Inferior parietal cortex (tissue), 1 donor: ENCODE results near the gene STX3.
"Not testable (repeated sequence)": the region's sequence is repeated elsewhere in the genome, so short reads cannot be mapped to it uniquely, and the experiment has no call there.

Source experiments
- DNase-seq: peaks from one replicate; pipeline ENCODE4 v3.0.0-alpha.2; 2016; ENCODE audit errors: extremely low spot score

STX3 gene

DNA sequence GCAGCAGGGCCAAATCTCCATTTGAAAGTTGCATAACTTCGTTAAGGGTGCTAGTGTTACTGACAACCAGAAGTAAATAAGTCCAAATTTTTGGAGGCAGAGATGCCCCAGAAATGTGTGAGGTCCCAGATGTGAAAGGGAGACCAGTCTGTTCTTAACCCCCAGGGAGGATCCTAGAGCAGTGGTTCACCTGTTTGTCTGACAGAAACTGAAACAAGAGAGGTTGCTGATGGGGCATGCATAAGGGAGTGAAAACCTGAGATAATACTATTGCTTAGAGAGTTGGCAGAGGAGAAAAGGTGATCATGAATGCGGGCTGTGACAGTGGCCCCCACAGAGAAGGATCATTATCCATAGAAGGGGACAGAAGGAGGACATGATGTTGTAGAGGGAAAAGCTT lies 86.3 kb downstream of the STX3 start:
- no peak for DNase-seq

DNA sequence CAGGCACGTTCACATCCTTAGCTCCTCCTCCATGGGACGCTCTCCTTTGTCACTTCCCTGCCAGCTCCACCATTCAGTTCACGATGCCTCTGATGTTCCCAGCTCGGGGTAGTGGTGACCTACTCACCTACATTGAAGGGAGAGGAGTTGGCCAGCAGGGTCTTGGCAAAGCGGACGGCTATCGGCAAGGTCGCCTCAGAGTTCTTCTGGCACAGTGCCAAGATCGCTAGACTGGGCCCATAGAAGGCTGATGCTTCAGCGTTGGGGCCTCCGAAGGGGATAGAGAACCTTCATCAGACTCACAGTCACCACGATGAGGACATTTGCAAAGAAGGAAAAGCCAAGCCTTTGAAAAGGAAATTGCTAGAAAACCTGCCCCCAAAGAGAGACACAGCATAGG lies 87.1 kb downstream of the STX3 start:
- no peak for DNase-seq

DNA sequence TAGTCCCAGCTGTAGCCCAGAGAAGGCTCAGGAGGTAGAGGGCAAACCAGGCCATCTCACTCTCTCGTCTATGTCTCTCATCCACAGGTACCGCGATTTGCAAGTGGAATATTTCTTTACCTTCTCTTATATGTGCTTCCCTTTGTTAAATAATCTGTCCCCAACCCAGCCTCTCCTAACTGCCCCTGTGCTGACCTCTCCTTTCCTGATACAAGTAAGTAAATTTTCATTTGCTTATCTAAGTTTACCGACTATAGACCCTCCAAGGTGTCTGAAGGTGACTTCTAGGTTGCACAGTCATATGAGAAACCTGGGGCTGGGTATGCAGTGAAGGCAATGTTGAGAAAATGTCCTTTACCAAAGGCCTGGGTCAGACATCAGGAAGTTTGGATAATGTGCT lies 90.2 kb downstream of the STX3 start, which contains the start of gene CBLIF:
Gene CBLIF (minus strand): TSS at position 101 of the 400 bp plus-strand sequence. CDS start 46 bp downstream, at position 55.
- no peak for DNase-seq

DNA sequence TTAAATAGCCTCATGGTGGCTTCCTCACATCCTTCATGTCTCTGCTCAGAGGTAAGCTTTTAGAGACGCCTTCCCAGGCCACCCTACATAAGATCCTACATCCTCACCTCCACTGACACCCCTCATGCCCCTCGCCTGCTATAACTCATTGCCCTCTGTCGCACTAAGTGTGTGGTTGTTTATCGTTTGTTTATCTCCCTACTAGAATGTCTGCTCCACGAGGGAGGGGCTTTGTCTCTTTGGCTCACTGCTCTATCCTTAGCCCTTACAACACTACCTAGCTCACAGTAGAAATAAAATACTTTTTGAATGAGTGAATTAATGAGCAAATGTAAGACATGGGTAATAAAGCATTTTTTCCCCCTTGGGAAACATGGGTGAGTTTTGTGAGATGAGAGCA lies 91.4 kb downstream of the STX3 start:
- no peak for DNase-seq

DNA sequence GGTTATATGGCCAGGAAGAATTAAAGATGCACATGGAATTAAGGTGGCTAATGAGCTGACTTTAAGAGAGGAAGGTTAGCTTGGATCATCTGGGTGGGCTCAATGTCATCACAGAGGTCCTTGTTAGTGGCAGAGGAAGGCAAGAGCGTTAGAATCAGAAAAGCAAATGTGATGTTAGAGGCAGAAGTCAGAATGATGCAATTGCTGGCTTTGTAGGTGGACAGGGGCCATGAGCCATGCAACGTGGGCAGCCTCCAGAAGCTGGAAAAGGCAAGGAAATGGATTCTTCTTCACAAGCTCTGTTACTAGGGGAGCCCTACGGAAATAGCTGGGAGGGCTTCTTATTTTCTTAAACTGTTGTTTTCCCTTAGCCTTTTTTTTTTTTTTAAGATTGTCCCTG lies 92.5 kb downstream of the STX3 start:
- DNase-seq = no peak

DNA sequence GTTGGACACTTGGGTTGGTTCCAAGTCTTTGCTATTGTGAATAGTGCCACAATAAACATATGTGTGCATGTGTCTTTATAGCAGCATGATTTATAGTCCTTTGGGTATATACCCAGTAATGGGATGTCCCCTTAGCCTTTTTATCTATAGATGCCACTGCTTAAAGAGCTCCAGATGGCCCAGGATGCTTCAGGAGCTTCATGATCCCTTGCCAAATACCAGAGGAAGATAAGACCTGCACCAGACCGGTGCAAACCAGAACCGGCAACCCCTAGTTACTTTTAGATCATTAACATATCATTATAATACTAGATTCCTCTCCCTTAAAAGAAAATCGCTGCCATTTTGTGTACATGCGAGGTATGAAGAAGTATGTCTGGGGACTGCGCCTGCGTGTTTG lies 93.3 kb downstream of the STX3 start:
- DNase-seq = not testable (repeated sequence)

DNA sequence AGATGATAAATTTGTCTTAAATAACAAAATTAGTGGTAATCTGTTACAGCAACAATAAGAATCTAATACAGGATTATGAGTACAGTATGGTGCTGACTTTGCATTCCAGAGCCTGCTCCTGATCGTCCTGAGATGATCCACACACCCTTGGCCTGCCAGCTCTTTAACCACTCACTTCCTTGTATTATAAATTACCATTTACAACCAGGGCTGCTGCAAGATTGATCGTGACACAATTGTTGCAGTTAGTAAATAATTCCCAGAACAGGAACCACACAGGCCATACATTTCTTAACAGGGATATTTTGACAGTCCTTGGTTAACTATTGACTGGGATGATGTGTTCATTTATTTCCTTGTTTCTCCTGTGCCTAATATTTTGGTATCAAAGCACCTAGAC lies 94.0 kb downstream of the STX3 start:
- no peak for DNase-seq

DNA sequence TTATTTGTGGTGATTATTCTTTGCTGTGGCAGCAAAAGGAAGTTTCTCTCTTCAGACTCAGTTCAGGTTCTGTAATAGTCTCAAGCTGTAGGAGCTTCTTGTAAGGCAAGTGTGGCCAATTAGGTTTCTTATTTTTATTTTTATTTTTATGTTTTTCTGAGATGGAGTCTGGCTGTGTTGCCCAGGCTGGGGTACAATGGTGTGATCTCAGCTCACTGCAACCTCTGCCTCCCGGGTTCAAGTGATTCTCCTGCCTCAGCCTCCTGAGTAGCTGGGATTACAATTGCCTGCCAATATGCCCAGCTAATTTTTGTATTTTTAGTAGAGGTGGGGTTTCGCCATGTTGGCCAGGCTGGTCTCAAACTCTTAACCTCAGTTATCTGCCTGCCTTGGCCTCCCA lies 94.4 kb downstream of the STX3 start:
- DNase-seq = not testable (repeated sequence)

DNA sequence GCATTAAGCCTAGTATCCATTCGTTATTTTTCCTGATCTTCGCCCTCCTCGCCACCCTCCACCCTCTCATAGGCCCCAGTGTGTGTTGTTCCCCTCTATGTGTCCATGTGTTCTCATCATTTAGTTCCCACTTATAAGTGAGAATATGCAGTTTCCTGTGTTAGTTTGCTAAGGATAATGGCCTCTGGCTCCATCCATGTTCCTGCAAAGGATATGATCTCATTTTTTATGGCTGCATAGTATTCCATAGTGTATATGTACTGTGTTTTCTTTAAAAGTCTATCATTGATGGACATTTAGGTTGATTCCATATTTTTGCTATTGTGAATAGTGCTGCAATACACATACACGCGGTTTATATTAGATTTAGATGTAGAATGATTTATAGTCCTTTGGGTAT lies 96.2 kb downstream of the STX3 start:
- DNase-seq = not testable (repeated sequence)

DNA sequence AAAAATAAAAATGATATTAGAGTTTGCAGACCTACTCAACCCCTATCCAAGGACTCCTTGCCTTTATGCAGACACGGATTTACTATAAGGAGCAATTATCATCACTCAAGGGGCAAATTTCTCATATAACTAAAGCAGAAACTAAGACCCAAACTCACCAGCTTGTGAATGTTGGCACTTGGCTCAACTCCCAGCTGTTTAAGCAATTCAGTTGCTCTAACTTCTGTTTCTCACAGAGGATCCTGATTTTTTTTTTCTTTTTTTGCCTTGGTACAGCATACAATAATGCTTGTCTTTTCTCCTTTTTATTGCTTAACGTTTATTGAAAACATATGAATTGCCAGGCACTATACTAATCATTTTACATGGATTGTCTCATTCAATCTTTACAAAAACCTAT lies 99.7 kb downstream of the STX3 start:
- DNase-seq = no peak
